HepG2 (cell line): ENCODE measurements around the gene SCYL1. TPM values are rescaled to one million over a fixed set of nuclear protein-coding genes. Genes with fewer than 3 reads are reported as not detected.

Source experiments
- BORCS8-MEF2B ChIP-seq: sonication (generic); formaldehyde crosslinking; IDR thresholded peaks from 2 replicates; pipeline ENCODE4 v1.8.0; 2022; ENCODE audit warnings: mild to moderate bottlenecking, missing genetic modification reagents
- ELF1 ChIP-seq: sonication (generic); formaldehyde crosslinking; IDR thresholded peaks from 2 replicates; pipeline ENCODE4 v1.4.0; 2020; ENCODE audit warnings: missing genetic modification reagents
- GABPA ChIP-seq, 2 experiments: IDR thresholded peaks; 2 replicates each; pipeline ENCODE4 v1.6.1; 2011 to 2016; ENCODE audit warnings: low read depth in 2 of 2, low read length in 1 of 2, missing biosample characterization in 1 of 2, missing genetic modification characterization in 1 of 2
- KLF11 ChIP-seq: IDR thresholded peaks from 2 replicates; pipeline ENCODE4 v1.6.1; 2016; ENCODE audit warnings: missing compliant biosample characterization
- PCBP2 ChIP-seq: fragments of 200-400 bp; formaldehyde crosslinking; optimal IDR thresholded peaks from 2 replicates; pipeline ENCODE3; 2018; ENCODE audit warnings: low read length, low read depth; ENCODE audit not compliant: poor library complexity, severe bottlenecking
- SIN3A ChIP-seq: IDR thresholded peaks from 2 replicates; pipeline ENCODE4 v1.6.1; 2011; ENCODE audit warnings: low read depth, mild to moderate bottlenecking, control low read depth, low read length, borderline replicate concordance
- SIX4 ChIP-seq: sonication (generic); formaldehyde crosslinking; IDR thresholded peaks from 2 replicates; pipeline ENCODE4 v1.4.0; 2020; ENCODE audit warnings: missing genetic modification reagents
- SMC3 ChIP-seq: IDR thresholded peaks from 2 replicates; pipeline ENCODE4 v1.6.1; 2011; ENCODE audit warnings: low read length, improper control_type of control experiment
- SRY ChIP-seq: sonication (generic); formaldehyde crosslinking; IDR thresholded peaks from 2 replicates; pipeline ENCODE4 v1.8.0; 2022; ENCODE audit warnings: mild to moderate bottlenecking, missing genetic modification reagents
- SSRP1 ChIP-seq: IDR thresholded peaks from 2 replicates; pipeline ENCODE4 v1.6.1; 2016; ENCODE audit warnings: control low read depth
- TARDBP ChIP-seq: sonication (generic); formaldehyde crosslinking; IDR thresholded peaks from 2 replicates; pipeline ENCODE4 v1.8.0; 2022; ENCODE audit warnings: mild to moderate bottlenecking, missing genetic modification reagents
- TCF7L2 ChIP-seq: IDR thresholded peaks from 2 replicates; pipeline ENCODE4 v1.6.1; 2011; ENCODE audit warnings: mild to moderate bottlenecking, low read depth, low read length, moderate library complexity
- ZNF597 ChIP-seq: sonication (generic); formaldehyde crosslinking; IDR thresholded peaks from 2 replicates; pipeline ENCODE4 v1.5.0; 2020; ENCODE audit warnings: missing genetic modification reagents
- ZNF598 ChIP-seq: sonication (generic); formaldehyde crosslinking; IDR thresholded peaks from 2 replicates; pipeline ENCODE4 v1.5.1; 2020; ENCODE audit warnings: mild to moderate bottlenecking, missing genetic modification reagents, borderline replicate concordance
- polyA plus RNA-seq, 8 experiments: library from polyadenylated mRNA; depleted of rRNA in 3 of 8; stranded (reverse) in 7 of 8; unstranded in 1 of 8; fragments of >200 nt; fragmentation: Illumina TruSeq in 4 of 8; extraction: Trizol in 4 of 8; gene quantifications; 2 replicates each; pipeline versions ENCODE4 v1.2.1 to v1.2.3, GENCODE V29; 2011 to 2016; ENCODE audit warnings: low read depth in 4 of 8, missing spikeins in 1 of 8, mixed read lengths in 1 of 8; ENCODE audit not compliant: insufficient read depth in 1 of 8
- total RNA-seq, 5 experiments: library from RNA; depleted of rRNA; stranded (reverse); fragments of >200 nt; fragmentation: Illumina TruSeq; extraction: Trizol; gene quantifications; 2 replicates each; pipeline ENCODE4 v1.2.3, GENCODE V29; 2016; ENCODE audit warnings: low read depth in 1 of 5
- TF ChIP-seq, protein P1 (sequence below): sonication (generic); formaldehyde crosslinking; conservative IDR thresholded peaks from 2 replicates; pipeline ENCODE4 v1.8.0; 2022; ENCODE audit warnings: mild to moderate bottlenecking, moderate library complexity, missing genetic modification reagents
- TF ChIP-seq, protein P2 (sequence below): sonication (generic); formaldehyde crosslinking; IDR thresholded peaks from 2 replicates; pipeline ENCODE4 v1.8.1; 2023; ENCODE audit warnings: mild to moderate bottlenecking, inconsistent platforms, moderate library complexity, missing genetic modification reagents, borderline replicate concordance
- TF ChIP-seq, protein P3 (sequence below): sonication (generic); formaldehyde crosslinking; IDR thresholded peaks from 2 replicates; pipeline ENCODE4 v1.4.0; 2020; ENCODE audit warnings: mild to moderate bottlenecking, missing genetic modification reagents, borderline replicate concordance

Gene SCYL1
- total and polyA plus RNA-seq, 2 of the 13 experiments (the other 11 are each of a cell fraction or from before 2014, with no cell fraction given), result 65.9 to 103 TPM

DNA sequence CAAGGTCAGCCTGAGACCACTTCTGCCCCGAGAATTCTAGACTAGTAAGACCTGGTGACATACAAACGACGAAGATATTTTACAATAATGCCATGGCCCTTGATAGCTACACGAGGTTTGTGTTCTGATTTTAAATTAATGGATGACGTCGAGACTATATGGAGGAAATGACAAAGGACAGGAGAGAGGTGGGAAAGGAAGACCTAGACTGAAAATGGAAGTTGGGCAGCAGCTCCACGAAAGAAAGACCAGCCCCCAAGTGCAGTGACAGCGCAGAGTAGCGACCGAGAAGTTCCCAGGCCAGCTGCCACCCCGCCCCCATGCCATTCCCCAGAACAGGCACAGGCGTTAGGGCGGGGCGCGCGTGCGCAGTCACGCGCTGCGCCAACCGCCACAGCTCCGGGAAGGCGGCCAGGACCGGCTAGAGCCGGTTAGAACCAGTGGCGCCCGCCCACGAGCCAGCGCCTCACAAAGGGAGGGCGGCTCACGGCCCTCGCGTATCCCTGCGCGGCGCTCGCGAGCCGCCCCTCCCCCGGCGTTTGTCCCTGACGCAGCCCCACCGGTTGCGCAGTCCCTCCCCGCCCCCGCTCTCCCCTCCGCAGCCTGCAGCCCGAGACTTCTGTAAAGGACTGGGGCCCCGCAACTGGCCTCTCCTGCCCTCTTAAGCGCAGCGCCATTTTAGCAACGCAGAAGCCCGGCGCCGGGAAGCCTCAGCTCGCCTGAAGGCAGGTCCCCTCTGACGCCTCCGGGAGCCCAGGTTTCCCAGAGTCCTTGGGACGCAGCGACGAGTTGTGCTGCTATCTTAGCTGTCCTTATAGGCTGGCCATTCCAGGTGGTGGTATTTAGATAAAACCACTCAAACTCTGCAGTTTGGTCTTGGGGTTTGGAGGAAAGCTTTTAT is 27.5 kb upstream of the SCYL1 start (continued):
- TF ChIP-seq, protein P1, sequence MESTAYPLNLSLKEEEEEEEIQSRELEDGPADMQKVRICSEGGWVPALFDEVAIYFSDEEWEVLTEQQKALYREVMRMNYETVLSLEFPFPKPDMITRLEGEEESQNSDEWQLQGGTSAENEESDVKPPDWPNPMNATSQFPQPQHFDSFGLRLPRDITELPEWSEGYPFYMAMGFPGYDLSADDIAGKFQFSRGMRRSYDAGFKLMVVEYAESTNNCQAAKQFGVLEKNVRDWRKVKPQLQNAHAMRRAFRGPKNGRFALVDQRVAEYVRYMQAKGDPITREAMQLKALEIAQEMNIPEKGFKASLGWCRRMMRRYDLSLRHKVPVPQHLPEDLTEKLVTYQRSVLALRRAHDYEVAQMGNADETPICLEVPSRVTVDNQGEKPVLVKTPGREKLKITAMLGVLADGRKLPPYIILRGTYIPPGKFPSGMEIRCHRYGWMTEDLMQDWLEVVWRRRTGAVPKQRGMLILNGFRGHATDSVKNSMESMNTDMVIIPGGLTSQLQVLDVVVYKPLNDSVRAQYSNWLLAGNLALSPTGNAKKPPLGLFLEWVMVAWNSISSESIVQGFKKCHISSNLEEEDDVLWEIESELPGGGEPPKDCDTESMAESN, result no peak; the same call in 1 of the 2 replicates
- peak; percentile 37; the same call in 1 of the 2 replicates for TF ChIP-seq KLF11 (CRISPR knock-in tag)
- TF ChIP-seq PCBP2, result no peak
- peak; percentile 71; the same call in 1 of the 2 replicates for TF ChIP-seq TARDBP
- no peak for TF ChIP-seq ZNF598 (CRISPR knock-in tag)
- no peak; the same call in 1 of the 2 replicates for TF ChIP-seq SSRP1 (CRISPR knock-in tag)
- no peak for TF ChIP-seq SIX4 (CRISPR knock-in tag)
- no peak for TF ChIP-seq SMC3
- TF ChIP-seq ZNF597 (CRISPR knock-in tag), result no peak
- TF ChIP-seq, protein P2, sequence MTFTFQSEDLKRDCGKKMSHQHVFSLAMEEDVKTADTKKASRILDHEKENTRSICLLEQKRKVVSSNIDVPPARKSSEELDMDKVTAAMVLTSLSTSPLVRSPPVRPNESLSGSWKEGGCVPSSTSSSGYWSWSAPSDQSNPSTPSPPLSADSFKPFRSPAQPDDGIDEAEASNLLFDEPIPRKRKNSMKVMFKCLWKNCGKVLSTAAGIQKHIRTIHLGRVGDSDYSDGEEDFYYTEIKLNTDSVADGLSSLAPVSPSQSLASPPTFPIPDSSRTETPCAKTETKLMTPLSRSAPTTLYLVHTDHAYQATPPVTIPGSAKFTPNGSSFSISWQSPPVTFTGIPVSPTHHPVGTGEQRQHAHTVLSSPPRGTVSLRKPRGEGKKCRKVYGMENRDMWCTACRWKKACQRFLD, result no peak
- TF ChIP-seq GABPA (IDR thresholded peaks at IDR 0.05; ENCODE audit: low read depth, low read length), result no peak
- peak; percentile 25; the same call in 1 of the 2 replicates for TF ChIP-seq GABPA (CRISPR knock-in tag; IDR thresholded peaks at IDR 0.05; ENCODE audit: low read depth)
- TF ChIP-seq, protein P3, sequence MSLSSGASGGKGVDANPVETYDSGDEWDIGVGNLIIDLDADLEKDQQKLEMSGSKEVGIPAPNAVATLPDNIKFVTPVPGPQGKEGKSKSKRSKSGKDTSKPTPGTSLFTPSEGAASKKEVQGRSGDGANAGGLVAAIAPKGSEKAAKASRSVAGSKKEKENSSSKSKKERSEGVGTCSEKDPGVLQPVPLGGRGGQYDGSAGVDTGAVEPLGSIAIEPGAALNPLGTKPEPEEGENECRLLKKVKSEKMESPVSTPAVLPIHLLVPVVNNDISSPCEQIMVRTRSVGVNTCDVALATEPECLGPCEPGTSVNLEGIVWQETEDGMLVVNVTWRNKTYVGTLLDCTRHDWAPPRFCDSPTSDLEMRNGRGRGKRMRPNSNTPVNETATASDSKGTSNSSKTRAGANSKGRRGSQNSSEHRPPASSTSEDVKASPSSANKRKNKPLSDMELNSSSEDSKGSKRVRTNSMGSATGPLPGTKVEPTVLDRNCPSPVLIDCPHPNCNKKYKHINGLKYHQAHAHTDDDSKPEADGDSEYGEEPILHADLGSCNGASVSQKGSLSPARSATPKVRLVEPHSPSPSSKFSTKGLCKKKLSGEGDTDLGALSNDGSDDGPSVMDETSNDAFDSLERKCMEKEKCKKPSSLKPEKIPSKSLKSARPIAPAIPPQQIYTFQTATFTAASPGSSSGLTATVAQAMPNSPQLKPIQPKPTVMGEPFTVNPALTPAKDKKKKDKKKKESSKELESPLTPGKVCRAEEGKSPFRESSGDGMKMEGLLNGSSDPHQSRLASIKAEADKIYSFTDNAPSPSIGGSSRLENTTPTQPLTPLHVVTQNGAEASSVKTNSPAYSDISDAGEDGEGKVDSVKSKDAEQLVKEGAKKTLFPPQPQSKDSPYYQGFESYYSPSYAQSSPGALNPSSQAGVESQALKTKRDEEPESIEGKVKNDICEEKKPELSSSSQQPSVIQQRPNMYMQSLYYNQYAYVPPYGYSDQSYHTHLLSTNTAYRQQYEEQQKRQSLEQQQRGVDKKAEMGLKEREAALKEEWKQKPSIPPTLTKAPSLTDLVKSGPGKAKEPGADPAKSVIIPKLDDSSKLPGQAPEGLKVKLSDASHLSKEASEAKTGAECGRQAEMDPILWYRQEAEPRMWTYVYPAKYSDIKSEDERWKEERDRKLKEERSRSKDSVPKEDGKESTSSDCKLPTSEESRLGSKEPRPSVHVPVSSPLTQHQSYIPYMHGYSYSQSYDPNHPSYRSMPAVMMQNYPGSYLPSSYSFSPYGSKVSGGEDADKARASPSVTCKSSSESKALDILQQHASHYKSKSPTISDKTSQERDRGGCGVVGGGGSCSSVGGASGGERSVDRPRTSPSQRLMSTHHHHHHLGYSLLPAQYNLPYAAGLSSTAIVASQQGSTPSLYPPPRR, result peak; percentile 78; the same call in 1 of the 2 replicates
- peak; percentile 71 for TF ChIP-seq SIN3A
- TF ChIP-seq BORCS8-MEF2B (CRISPR knock-in tag), result peak; percentile 87
- TF ChIP-seq ELF1, result peak; percentile 13; the same call in 1 of the 2 replicates
- no peak for TF ChIP-seq TCF7L2
- peak; percentile 61; the same call in 1 of the 2 replicates for TF ChIP-seq SRY (CRISPR knock-in tag)
